ENCODE results near the gene TSPAN14. TPM values are rescaled to one million over a fixed set of nuclear protein-coding genes. Genes with fewer than 3 reads are reported as not detected.
A peak's percentile ranks its signal among the peaks of the same experiment; 100 is the strongest.

TSPAN14 gene
- total and polyA plus RNA-seq, 2 of the 8 experiments (the other 6 are each of a cell fraction or from before 2014, with no cell fraction given): 47.4 to 57.8 TPM

DNA sequence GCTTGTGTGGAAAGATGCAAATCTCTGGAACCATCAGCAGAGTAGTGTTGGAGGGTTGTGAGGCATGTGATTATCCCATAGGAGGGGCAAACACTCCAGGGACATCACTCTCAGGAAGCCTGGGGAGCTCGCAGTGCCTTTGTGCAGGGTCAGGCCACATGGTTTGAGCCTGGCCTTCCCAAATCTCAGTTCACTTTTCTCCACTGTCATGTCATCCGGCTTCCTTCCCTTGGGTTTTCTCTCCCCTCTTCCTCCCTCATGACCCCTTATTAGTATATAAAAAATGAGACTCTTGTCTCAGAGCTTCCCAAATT is 20.4 kb downstream of the TSPAN14 start:
- no peak overlapping the region for H3K14ac ChIP-seq (ENCODE audit: insufficient read length)
- CTCF ChIA-PET (ENCODE audit: partially characterized antibody): interaction anchor here (0.9 to 38.4 kb wide), 6 partner anchors 12 to 122 kb away, joined by 3 to 1263 read pairs (median 6); partner anchors contain the start of gene TSPAN14
- H2BK120ac ChIP-seq (replicated peaks; ENCODE audit: low read depth, low read length): no peak overlapping the region
- peaks cover 0 to 2% of the 10 kb centered on the region in 2 experiments; a peak in 1 of 4 replicates for H3K9me3 ChIP-seq (ENCODE audit: insufficient read depth in 2 of 2, low read depth in 1 of 2, low read length in 1 of 2)
- H2BK20ac ChIP-seq (ENCODE audit: low read length): no peak overlapping the region
- H3K18ac ChIP-seq (ENCODE audit: extremely low read depth, low read length): no peak overlapping the region
- no peak overlapping the region for H3K23ac ChIP-seq (ENCODE audit: insufficient read length)
- no peak overlapping the region for H2BK12ac ChIP-seq (ENCODE audit: low read depth, low read length)
- H3K4ac ChIP-seq (replicated peaks; ENCODE audit: insufficient read length, low read depth, low read length): no peak overlapping the region
- H4K91ac ChIP-seq (replicated peaks; ENCODE audit: insufficient read length, low read length): no peak overlapping the region
- DNase-seq (ENCODE audit: low read depth in 1 of 2, low spot score in 2 of 2) (no peak), FAIRE-seq (no peak)
- peak overlapping the region in 1 of 4 experiments; percentile 30; a peak in 1 of 7 replicates for H3K9ac ChIP-seq (replicated peaks in 1 of 4; ENCODE audit: extremely low read depth in 1 of 4, low read depth in 3 of 4, low read length in 3 of 4)
- peaks cover 0 to 76% of the 10 kb centered on the region in 2 experiments for H3K79me2 ChIP-seq (ENCODE audit: control insufficient read depth in 1 of 2, insufficient read depth in 2 of 2, low read length in 2 of 2)
- no peak overlapping the region for H2BK5ac ChIP-seq (ENCODE audit: low read depth, low read length)
- H3K4me3 ChIP-seq (ENCODE audit: extremely low read depth in 1 of 4, insufficient read depth in 2 of 4, low read depth in 3 of 4, low read length in 4 of 4): no peak overlapping the region
- no peak overlapping the region for H4K5ac ChIP-seq (ENCODE audit: insufficient read length, low read depth, low read length)
- POLR2A ChIA-PET (ENCODE audit: partially characterized antibody): interaction anchor here (1.1 kb wide), 1 partner anchor 9 kb away, joined by 3 read pairs; no protein-coding TSS in a partner anchor
- H3K4me2 ChIP-seq (ENCODE audit: insufficient read depth in 1 of 2, low read depth in 2 of 2, low read length in 2 of 2): no peak overlapping the region
- no peak overlapping the region for H3K27ac ChIP-seq (ENCODE audit: low read depth, low read length)
- no peak overlapping the region for H4K8ac ChIP-seq (ENCODE audit: extremely low read depth, insufficient read depth, low read length)
- H2BK15ac ChIP-seq (ENCODE audit: low read length): no peak overlapping the region
- no peaks in the 10 kb centered on the region for H3K27me3 ChIP-seq (replicated peaks in 1 of 4; ENCODE audit: control insufficient read depth in 3 of 4, extremely low read depth in 1 of 4, insufficient read depth in 3 of 4, low read length in 3 of 4)
- peaks cover 8% of the 10 kb centered on the region for H3K79me1 ChIP-seq (ENCODE audit: low read depth, low read length)
- H3K23me2 ChIP-seq (ENCODE audit: low read depth, low read length): no peaks in the 10 kb centered on the region
- peaks cover 17 to 34% of the 10 kb centered on the region in 2 experiments for H4K20me1 ChIP-seq (replicated peaks in 1 of 2; ENCODE audit: control insufficient read depth in 1 of 2, insufficient read depth in 2 of 2, low read length in 2 of 2)
- no peak overlapping the region for H2AFZ ChIP-seq (ENCODE audit: low read length)
- H2AK5ac ChIP-seq (ENCODE audit: low read depth, low read length): no peak overlapping the region
- H3K4me1 ChIP-seq (replicated peaks in 1 of 4; ENCODE audit: control insufficient read depth in 3 of 4, insufficient read depth in 4 of 4, low read length in 3 of 4): peaks cover 2 to 18% (median 9%) of the 10 kb centered on the region in 4 experiments; a peak in 6 of 7 replicates
- no peak overlapping the region for H3K56ac ChIP-seq (replicated peaks; ENCODE audit: insufficient read length, low read depth, low read length)
- 85% methylated on average over 2 of the region's 2 CpGs; no CpG with 5 or more reads in 1 of the 2 experiments for WGBS, 2 experiments (ENCODE audit: extremely low coverage in 1 of 2, insufficient coverage in 1 of 2, insufficient read length in 1 of 2, insufficient replicate concordance in 2 of 2, low coverage in 1 of 2, low lambda C conversion rate in 2 of 2, missing lambda C conversion rate in 1 of 2)
- no peaks in the 10 kb centered on the region; a peak in 2 of 8 replicates for H3K36me3 ChIP-seq (ENCODE audit: control insufficient read depth in 2 of 4, insufficient read depth in 4 of 4, low read length in 3 of 4)
- TF ChIP-seq RBBP5 (IDR thresholded peaks at IDR 0.05; ENCODE audit: borderline replicate concordance, low read depth, low read length) (no peak), YY1 (IDR thresholded peaks at IDR 0.05; ENCODE audit: low read depth, low read length) (no peak), HDAC2 (IDR thresholded peaks at IDR 0.05; ENCODE audit: borderline replicate concordance in 1 of 2, low read depth in 2 of 2, low read length in 2 of 2) (no peak), SAP30 (IDR thresholded peaks at IDR 0.05; ENCODE audit: insufficient read depth, insufficient replicate concordance, low read length) (no peak), BCL11A (IDR thresholded peaks at IDR 0.05; ENCODE audit: low read depth in 2 of 2, low read length in 2 of 2) (no peak), KDM5A (IDR thresholded peaks at IDR 0.05; ENCODE audit: low read length) (no peak), TBP (IDR thresholded peaks at IDR 0.05; ENCODE audit: low read depth, low read length) (no peak), SP2 (IDR thresholded peaks at IDR 0.05; ENCODE audit: low read length) (no peak), SIN3A (conservative IDR thresholded peaks at IDR 0.05 in 1 of 2, IDR thresholded peaks at IDR 0.05 in 1 of 2; ENCODE audit: low read depth in 1 of 2, low read length in 2 of 2) (no peak)
- TF ChIP-seq, protein P1, sequence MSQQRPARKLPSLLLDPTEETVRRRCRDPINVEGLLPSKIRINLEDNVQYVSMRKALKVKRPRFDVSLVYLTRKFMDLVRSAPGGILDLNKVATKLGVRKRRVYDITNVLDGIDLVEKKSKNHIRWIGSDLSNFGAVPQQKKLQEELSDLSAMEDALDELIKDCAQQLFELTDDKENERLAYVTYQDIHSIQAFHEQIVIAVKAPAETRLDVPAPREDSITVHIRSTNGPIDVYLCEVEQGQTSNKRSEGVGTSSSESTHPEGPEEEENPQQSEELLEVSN (IDR thresholded peaks at IDR 0.05): no peak
- TF ChIP-seq, protein P2, sequence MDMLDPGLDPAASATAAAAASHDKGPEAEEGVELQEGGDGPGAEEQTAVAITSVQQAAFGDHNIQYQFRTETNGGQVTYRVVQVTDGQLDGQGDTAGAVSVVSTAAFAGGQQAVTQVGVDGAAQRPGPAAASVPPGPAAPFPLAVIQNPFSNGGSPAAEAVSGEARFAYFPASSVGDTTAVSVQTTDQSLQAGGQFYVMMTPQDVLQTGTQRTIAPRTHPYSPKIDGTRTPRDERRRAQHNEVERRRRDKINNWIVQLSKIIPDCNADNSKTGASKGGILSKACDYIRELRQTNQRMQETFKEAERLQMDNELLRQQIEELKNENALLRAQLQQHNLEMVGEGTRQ (IDR thresholded peaks at IDR 0.05; ENCODE audit: low read length): no peak
